HL-60 (cell line): ENCODE data around the gene AKAP1.

Experiments
- DNase-seq, 2 experiments: peaks; one replicate each; pipeline ENCODE4 v3.0.0-alpha.2; 2010 to 2020; ENCODE audit warnings: low read depth in 1 of 2, low spot score in 1 of 2
- H3K27ac ChIP-seq: fragments of 250-450 bp; sonication (Bioruptor Pico); replicated peaks from 2 replicates; pipeline ENCODE4 v1.5.1; 2020; ENCODE audit warnings: mild to moderate bottlenecking, moderate library complexity
- H3K27me3 ChIP-seq: fragments of 250-450 bp; sonication (Bioruptor Pico); 2 replicates; pipeline ENCODE4 v1.5.1; 2021; ENCODE audit warnings: mild to moderate bottlenecking, moderate library complexity; ENCODE audit not compliant: insufficient read depth, poor library complexity, severe bottlenecking
- H3K4me3 ChIP-seq: replicated peaks from 2 replicates; pipeline ENCODE4 v1.5.1; 2011; ENCODE audit warnings: mild to moderate bottlenecking, control low read depth, low read length; ENCODE audit not compliant: insufficient read depth
- GABPA ChIP-seq: IDR thresholded peaks from 2 replicates; pipeline ENCODE4 v1.6.1; 2012; ENCODE audit warnings: low read depth
- POLR2AphosphoS5 ChIP-seq: IDR thresholded peaks from 2 replicates; pipeline ENCODE4 v1.6.1; 2012; ENCODE audit warnings: low read depth
- SPI1 ChIP-seq: IDR thresholded peaks from 2 replicates; pipeline ENCODE4 v1.6.1; 2012; ENCODE audit warnings: low read depth, mild to moderate bottlenecking, borderline replicate concordance
- TF ChIP-seq, protein P1 (sequence below): IDR thresholded peaks from one replicate; pipeline ENCODE4 v1.5.1; 2011; ENCODE audit warnings: low read length, control low read depth, inconsistent platforms; ENCODE audit not compliant: insufficient read depth
- TF ChIP-seq, protein P2 (sequence below): IDR thresholded peaks from 2 replicates; pipeline ENCODE4 v1.6.1; 2012; ENCODE audit warnings: low read depth; ENCODE audit not compliant: insufficient replicate concordance

AKAP1 gene

GRCh38 chr17:57109393-57110151, 24.5 kb downstream of the AKAP1 start:
- Histone ChIP-seq H3K4me3 (no peak overlapping the region), H3K27me3 (no peaks in the 10 kb centered on the region), H3K27ac (no peak overlapping the region)
- TF ChIP-seq, protein P1, sequence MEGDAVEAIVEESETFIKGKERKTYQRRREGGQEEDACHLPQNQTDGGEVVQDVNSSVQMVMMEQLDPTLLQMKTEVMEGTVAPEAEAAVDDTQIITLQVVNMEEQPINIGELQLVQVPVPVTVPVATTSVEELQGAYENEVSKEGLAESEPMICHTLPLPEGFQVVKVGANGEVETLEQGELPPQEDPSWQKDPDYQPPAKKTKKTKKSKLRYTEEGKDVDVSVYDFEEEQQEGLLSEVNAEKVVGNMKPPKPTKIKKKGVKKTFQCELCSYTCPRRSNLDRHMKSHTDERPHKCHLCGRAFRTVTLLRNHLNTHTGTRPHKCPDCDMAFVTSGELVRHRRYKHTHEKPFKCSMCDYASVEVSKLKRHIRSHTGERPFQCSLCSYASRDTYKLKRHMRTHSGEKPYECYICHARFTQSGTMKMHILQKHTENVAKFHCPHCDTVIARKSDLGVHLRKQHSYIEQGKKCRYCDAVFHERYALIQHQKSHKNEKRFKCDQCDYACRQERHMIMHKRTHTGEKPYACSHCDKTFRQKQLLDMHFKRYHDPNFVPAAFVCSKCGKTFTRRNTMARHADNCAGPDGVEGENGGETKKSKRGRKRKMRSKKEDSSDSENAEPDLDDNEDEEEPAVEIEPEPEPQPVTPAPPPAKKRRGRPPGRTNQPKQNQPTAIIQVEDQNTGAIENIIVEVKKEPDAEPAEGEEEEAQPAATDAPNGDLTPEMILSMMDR = no peak
- TF ChIP-seq POLR2AphosphoS5 = no peak
- TF ChIP-seq, protein P2, sequence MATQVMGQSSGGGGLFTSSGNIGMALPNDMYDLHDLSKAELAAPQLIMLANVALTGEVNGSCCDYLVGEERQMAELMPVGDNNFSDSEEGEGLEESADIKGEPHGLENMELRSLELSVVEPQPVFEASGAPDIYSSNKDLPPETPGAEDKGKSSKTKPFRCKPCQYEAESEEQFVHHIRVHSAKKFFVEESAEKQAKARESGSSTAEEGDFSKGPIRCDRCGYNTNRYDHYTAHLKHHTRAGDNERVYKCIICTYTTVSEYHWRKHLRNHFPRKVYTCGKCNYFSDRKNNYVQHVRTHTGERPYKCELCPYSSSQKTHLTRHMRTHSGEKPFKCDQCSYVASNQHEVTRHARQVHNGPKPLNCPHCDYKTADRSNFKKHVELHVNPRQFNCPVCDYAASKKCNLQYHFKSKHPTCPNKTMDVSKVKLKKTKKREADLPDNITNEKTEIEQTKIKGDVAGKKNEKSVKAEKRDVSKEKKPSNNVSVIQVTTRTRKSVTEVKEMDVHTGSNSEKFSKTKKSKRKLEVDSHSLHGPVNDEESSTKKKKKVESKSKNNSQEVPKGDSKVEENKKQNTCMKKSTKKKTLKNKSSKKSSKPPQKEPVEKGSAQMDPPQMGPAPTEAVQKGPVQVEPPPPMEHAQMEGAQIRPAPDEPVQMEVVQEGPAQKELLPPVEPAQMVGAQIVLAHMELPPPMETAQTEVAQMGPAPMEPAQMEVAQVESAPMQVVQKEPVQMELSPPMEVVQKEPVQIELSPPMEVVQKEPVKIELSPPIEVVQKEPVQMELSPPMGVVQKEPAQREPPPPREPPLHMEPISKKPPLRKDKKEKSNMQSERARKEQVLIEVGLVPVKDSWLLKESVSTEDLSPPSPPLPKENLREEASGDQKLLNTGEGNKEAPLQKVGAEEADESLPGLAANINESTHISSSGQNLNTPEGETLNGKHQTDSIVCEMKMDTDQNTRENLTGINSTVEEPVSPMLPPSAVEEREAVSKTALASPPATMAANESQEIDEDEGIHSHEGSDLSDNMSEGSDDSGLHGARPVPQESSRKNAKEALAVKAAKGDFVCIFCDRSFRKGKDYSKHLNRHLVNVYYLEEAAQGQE = no peak
- no peak for TF ChIP-seq SPI1
- no peak for TF ChIP-seq GABPA
- no peak for DNase-seq

GRCh38 chr17:57110152-57110542, 25.1 kb downstream of the AKAP1 start:
- DNase-seq = no peak

DNA sequence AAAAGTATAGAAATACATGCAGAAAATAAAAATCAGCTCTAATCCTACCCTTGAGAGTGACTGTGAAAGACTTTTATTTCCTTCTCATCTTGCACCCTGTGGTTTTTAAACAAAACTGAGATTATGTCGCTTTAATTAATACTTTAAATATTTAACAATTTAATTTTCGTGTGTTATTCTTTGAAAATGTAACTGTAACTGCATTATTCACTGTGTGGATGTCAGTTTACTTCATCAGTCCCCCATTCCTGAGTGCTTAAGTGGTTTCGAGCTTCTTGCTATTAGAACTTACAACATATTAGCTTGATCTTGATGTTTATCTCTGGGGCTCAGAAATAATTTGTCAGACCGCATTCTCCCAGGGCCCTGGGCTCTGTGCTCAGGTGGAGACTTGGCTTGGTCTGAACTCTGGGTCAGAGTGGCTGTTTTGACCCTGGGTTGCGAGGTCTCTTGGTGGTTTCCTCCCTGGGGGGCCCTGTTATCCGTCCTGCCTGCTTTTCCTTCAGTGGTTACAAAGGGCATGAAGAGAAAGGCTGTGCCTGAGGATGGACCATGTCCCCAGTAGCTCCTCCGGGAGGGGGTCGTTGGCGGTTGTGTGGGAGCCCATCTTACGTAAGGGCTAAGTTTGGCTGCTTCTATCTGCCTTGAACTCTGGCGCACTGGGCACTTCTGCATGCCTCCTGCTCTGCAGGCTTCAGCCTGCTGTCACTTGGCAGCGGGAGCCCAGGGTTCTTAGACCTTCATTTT, 25.7 kb downstream of the AKAP1 start:
- peak overlapping the region; percentile 26 for H3K27ac ChIP-seq
- peak in 1 of 2 experiments; percentile 57 for DNase-seq
- TF ChIP-seq POLR2AphosphoS5 = no peak
- TF ChIP-seq, protein P2 = no peak
- TF ChIP-seq GABPA = no peak
- no peak for TF ChIP-seq SPI1
- TF ChIP-seq, protein P1 = no peak
- H3K27me3 ChIP-seq = no peaks in the 10 kb centered on the region
- no peak overlapping the region for H3K4me3 ChIP-seq

More at GRCh38 chr17:57110152-57110542, 25.1 kb downstream of the AKAP1 start:
- TF ChIP-seq GABPA (no peak), POLR2AphosphoS5 (no peak), SPI1 (no peak)
- TF ChIP-seq, protein P2 = no peak
- TF ChIP-seq, protein P1 = no peak
- Histone ChIP-seq H3K4me3 (no peak overlapping the region), H3K27ac (no peak overlapping the region), H3K27me3 (no peaks in the 10 kb centered on the region)
